ENCODE results near the gene MRGPRD. TPM values are rescaled to one million over a fixed set of nuclear protein-coding genes. Genes with fewer than 3 reads are reported as not detected.
"Not testable (repeated sequence)": the region's sequence is repeated elsewhere in the genome, so short reads cannot be mapped to it uniquely, and the experiment has no call there.

The MRGPRD gene
- total and polyA plus RNA-seq, 2 of the 8 experiments (the other 6 are each of a cell fraction or from before 2014, with no cell fraction given), result not detected

GRCh38 chr11:68973706-68974105 is 7.1 kb downstream of the MRGPRD start:
- H4K8ac ChIP-seq (ENCODE audit: extremely low read depth, insufficient read depth, low read length); H3K18ac ChIP-seq (ENCODE audit: extremely low read depth, low read length); H3K23me2 ChIP-seq (ENCODE audit: low read depth, low read length); H2BK12ac ChIP-seq (ENCODE audit: low read depth, low read length); H3K23ac ChIP-seq (ENCODE audit: insufficient read length); H3K79me2 ChIP-seq (ENCODE audit: control insufficient read depth in 1 of 2, insufficient read depth in 2 of 2, low read length in 2 of 2); H3K27me3 ChIP-seq (replicated peaks in 1 of 4; ENCODE audit: control insufficient read depth in 3 of 4, extremely low read depth in 1 of 4, insufficient read depth in 3 of 4, low read length in 3 of 4); H3K4ac ChIP-seq (replicated peaks; ENCODE audit: insufficient read length, low read depth, low read length); H3K79me1 ChIP-seq (ENCODE audit: low read depth, low read length); H2AK5ac ChIP-seq (ENCODE audit: low read depth, low read length); H2BK120ac ChIP-seq (replicated peaks; ENCODE audit: low read depth, low read length); H4K91ac ChIP-seq (replicated peaks; ENCODE audit: insufficient read length, low read length); H3K36me3 ChIP-seq (ENCODE audit: control insufficient read depth in 2 of 4, insufficient read depth in 4 of 4, low read length in 3 of 4); H3K9ac ChIP-seq (replicated peaks in 1 of 4; ENCODE audit: extremely low read depth in 1 of 4, low read depth in 3 of 4, low read length in 3 of 4); FAIRE-seq; H3K4me1 ChIP-seq (replicated peaks in 1 of 4; ENCODE audit: control insufficient read depth in 3 of 4, insufficient read depth in 4 of 4, low read length in 3 of 4); H2BK15ac ChIP-seq (ENCODE audit: low read length); H3K27ac ChIP-seq (ENCODE audit: low read depth, low read length); H3K56ac ChIP-seq (replicated peaks; ENCODE audit: insufficient read length, low read depth, low read length); H2BK5ac ChIP-seq (ENCODE audit: low read depth, low read length); H2AFZ ChIP-seq (ENCODE audit: low read length); H2BK20ac ChIP-seq (ENCODE audit: low read length); DNase-seq (ENCODE audit: low read depth in 1 of 2, low spot score in 2 of 2); H4K20me1 ChIP-seq (replicated peaks in 1 of 2; ENCODE audit: control insufficient read depth in 1 of 2, insufficient read depth in 2 of 2, low read length in 2 of 2); H3K4me3 ChIP-seq (ENCODE audit: extremely low read depth in 1 of 4, insufficient read depth in 2 of 4, low read depth in 3 of 4, low read length in 4 of 4); H3K4me2 ChIP-seq (ENCODE audit: insufficient read depth in 1 of 2, low read depth in 2 of 2, low read length in 2 of 2); H3K14ac ChIP-seq (ENCODE audit: insufficient read length); H3K9me3 ChIP-seq (ENCODE audit: insufficient read depth in 2 of 2, low read depth in 1 of 2, low read length in 1 of 2); H4K5ac ChIP-seq (ENCODE audit: insufficient read length, low read depth, low read length): not testable (repeated sequence)
- 92% methylated on average over 12 of the region's 12 CpGs; no CpG with 5 or more reads in 1 of the 2 experiments for WGBS, 2 experiments (ENCODE audit: extremely low coverage in 1 of 2, insufficient coverage in 1 of 2, insufficient read length in 1 of 2, insufficient replicate concordance in 2 of 2, low coverage in 1 of 2, low lambda C conversion rate in 2 of 2, missing lambda C conversion rate in 1 of 2)
- ChIA-PET POLR2A (ENCODE audit: partially characterized antibody) (interaction anchor here (0.6 to 1.5 kb wide), 2 partner anchors 10 to 19 kb away, joined by 3 read pairs; no protein-coding TSS in a partner anchor), CTCF (ENCODE audit: partially characterized antibody) (interaction anchor here (0.8 to 1.6 kb wide), 2 partner anchors 17 to 27 kb away, joined by 4 to 8 read pairs; no protein-coding TSS in a partner anchor)

Measured in H1 (cell line).